GM18520 (cell line): Measurements from ENCODE around the gene DNAJC8.

ENCODE experiments used
- ATAC-seq: cut with Tn5 transposase; IDR thresholded peaks from one replicate; pipeline ENCODE4 v1.9.1; 2021; ENCODE audit not compliant: unreplicated experiment

DNAJC8 gene

GRCh38 chr1:28173980-28174297, 58.9 kb downstream of the DNAJC8 start:
- no peak for ATAC-seq

- ATAC-seq: no peak
These were observed 59.5 kb downstream of the DNAJC8 start for GRCh38 chr1:28173151-28173979.

GRCh38 chr1:28172713-28173150, 60.1 kb downstream of the DNAJC8 start:
- peak; percentile 78 for ATAC-seq

- no peak for ATAC-seq
These were observed 61.6 kb downstream of the DNAJC8 start for GRCh38 chr1:28171246-28171645.

- ATAC-seq: no peak
These were observed 62.7 kb downstream of the DNAJC8 start for GRCh38 chr1:28170001-28170596.

GRCh38 chr1:28163496-28164161, 69.2 kb downstream of the DNAJC8 start:
- ATAC-seq: no peak

GRCh38 chr1:28162151-28162550, 70.7 kb downstream of the DNAJC8 start:
- ATAC-seq: no peak

GRCh38 chr1:28161751-28162150, 71.1 kb downstream of the DNAJC8 start:
- no peak for ATAC-seq

GRCh38 chr1:28160782-28161266, 72.0 kb downstream of the DNAJC8 start:
- no peak for ATAC-seq

GRCh38 chr1:28159680-28160079, 73.1 kb downstream of the DNAJC8 start:
- ATAC-seq: no peak

GRCh38 chr1:28159243-28159642, 73.6 kb downstream of the DNAJC8 start:
- no peak for ATAC-seq

GRCh38 chr1:28157894-28158293, 74.9 kb downstream of the DNAJC8 start:
- no peak for ATAC-seq

- no peak for ATAC-seq
These were observed 76.0 kb downstream of the DNAJC8 start for GRCh38 chr1:28156821-28157220.

GRCh38 chr1:28155628-28156027, 77.2 kb downstream of the DNAJC8 start:
- ATAC-seq: no peak

GRCh38 chr1:28154078-28154594, 78.7 kb downstream of the DNAJC8 start:
- ATAC-seq: no peak
